Activated B cell treated with CpG ODN at 0.5 μM for 24 hours (primary cell): ENCODE data around the gene LIX1L. TPM values are rescaled to one million over a fixed set of nuclear protein-coding genes. Genes with fewer than 3 reads are reported as not detected.

Experiments
- ATAC-seq: fragments of 200-7000 bp; cut with Tn5 transposase; one replicate; pipeline ENCODE4 v1.10.0; 2021; ENCODE audit warnings: low read depth, mild to moderate bottlenecking, moderate library complexity
- CTCF ChIA-PET: fragments of 350-600 bp; sonication (Branson Sonifier 250); formaldehyde crosslinking; loops from one replicate; lab custom pipeline; 2021; ENCODE audit warnings: antibody characterized with exemption; lab: Charles Lee
- POLR2A ChIA-PET: fragments of 350-600 bp; sonication (Branson Sonifier 250); formaldehyde crosslinking; loops from one replicate; lab custom pipeline; 2021; ENCODE audit warnings: antibody characterized with exemption; lab: Charles Lee
- DNase-seq: peaks from one replicate; pipeline ENCODE4 v3.0.0; 2022
- H3K27ac Mint-ChIP-seq: one replicate; pipeline ENCODE4 v1.8.0; 2020; ENCODE audit warnings: mixed read lengths
- H3K27me3 Mint-ChIP-seq: one replicate; pipeline ENCODE4 v1.8.0; 2021; ENCODE audit warnings: mixed read lengths
- H3K36me3 Mint-ChIP-seq: one replicate; pipeline ENCODE4 v1.8.0; 2021; ENCODE audit warnings: low read depth, mixed read lengths
- H3K4me1 Mint-ChIP-seq: one replicate; pipeline ENCODE4 v1.8.0; 2021; ENCODE audit warnings: mixed read lengths
- H3K4me3 Mint-ChIP-seq: one replicate; pipeline ENCODE4 v1.8.0; 2020; ENCODE audit warnings: mild to moderate bottlenecking, mixed read lengths
- H3K9me3 Mint-ChIP-seq: one replicate; pipeline ENCODE4 v1.8.0; 2020; ENCODE audit warnings: mixed read lengths
- intact Hi-C: fragments of 100-400 bp; cut with micrococcal nuclease; formaldehyde crosslinking; loops from one replicate; pipeline ENCODE4 v1.15.1; 2024
- total RNA-seq: library from RNA; stranded (reverse); gene quantifications from 2 replicates; pipeline ENCODE4 v1.2.3, GENCODE V29; 2022
- TF ChIP-seq, protein P1 (sequence below): fragments of 200-600 bp; IDR thresholded peaks from one replicate; pipeline ENCODE4 v1.8.0; 2022; ENCODE audit warnings: antibody characterized with exemption, mild to moderate bottlenecking

LIX1L gene
- total RNA-seq, 1 donor from 2014 or later: 31.7 TPM

- CTCF ChIA-PET: no interaction called here
- ATAC-seq: no peak
- H3K27ac Mint-ChIP-seq: no peak overlapping the region
- H3K4me3 Mint-ChIP-seq: no peak overlapping the region
- H3K27me3 Mint-ChIP-seq: no peaks in the 10 kb centered on the region
- no peak for DNase-seq
- intact Hi-C loops: no loop called here
- H3K36me3 Mint-ChIP-seq: peaks cover 25% of the 10 kb centered on the region
- H3K9me3 Mint-ChIP-seq: no peaks in the 10 kb centered on the region
- peaks cover 40% of the 10 kb centered on the region for H3K4me1 Mint-ChIP-seq
- TF ChIP-seq, protein P1, sequence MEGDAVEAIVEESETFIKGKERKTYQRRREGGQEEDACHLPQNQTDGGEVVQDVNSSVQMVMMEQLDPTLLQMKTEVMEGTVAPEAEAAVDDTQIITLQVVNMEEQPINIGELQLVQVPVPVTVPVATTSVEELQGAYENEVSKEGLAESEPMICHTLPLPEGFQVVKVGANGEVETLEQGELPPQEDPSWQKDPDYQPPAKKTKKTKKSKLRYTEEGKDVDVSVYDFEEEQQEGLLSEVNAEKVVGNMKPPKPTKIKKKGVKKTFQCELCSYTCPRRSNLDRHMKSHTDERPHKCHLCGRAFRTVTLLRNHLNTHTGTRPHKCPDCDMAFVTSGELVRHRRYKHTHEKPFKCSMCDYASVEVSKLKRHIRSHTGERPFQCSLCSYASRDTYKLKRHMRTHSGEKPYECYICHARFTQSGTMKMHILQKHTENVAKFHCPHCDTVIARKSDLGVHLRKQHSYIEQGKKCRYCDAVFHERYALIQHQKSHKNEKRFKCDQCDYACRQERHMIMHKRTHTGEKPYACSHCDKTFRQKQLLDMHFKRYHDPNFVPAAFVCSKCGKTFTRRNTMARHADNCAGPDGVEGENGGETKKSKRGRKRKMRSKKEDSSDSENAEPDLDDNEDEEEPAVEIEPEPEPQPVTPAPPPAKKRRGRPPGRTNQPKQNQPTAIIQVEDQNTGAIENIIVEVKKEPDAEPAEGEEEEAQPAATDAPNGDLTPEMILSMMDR: no peak
- POLR2A ChIA-PET: interaction anchor here (0.6 to 1.9 kb wide), 3 partner anchors 10 to 98 kb away, joined by 3 to 10 read pairs (median 4); partner anchors contain the start of genes ANKRD34A, POLR3GL and RBM8A
Observed at GRCh38 chr1:145953861-145954260, 4.0 kb downstream of the LIX1L start.

DNA sequence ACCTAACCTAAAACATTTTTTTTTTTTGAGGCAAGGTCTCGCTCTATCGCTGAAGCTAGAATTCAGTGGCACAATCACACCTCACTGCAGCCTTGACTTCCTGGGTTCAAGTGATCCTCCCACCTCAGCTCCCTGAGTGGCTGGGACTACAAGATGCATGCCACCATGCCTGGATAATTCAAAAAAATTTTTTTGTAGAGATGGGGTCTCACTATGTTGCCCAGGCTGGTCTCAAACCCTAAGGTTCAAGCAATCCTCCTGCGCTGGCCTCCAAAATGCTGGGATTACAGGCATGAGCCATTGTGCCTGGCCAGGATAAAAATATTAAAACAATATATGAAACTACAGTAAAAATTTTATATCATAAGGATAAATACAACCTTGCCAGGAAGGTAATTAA, 4.9 kb downstream of the LIX1L start:
- ATAC-seq (no peak), DNase-seq (no peak)
- Mint-ChIP-seq H3K27ac (no peak overlapping the region), H3K4me3 (no peak overlapping the region), H3K9me3 (no peaks in the 10 kb centered on the region), H3K4me1 (peaks cover 31% of the 10 kb centered on the region), H3K36me3 (peaks cover 25% of the 10 kb centered on the region), H3K27me3 (no peaks in the 10 kb centered on the region)
- intact Hi-C loops: no loop called here
- POLR2A ChIA-PET: interaction anchor here (0.6 kb wide), 1 partner anchor 8 kb away, joined by 3 read pairs; no protein-coding TSS in a partner anchor
- TF ChIP-seq, protein P1: no peak
- CTCF ChIA-PET: no interaction called here

GRCh38 chr1:145951526-145951925, 6.3 kb downstream of the LIX1L start:
- CTCF ChIA-PET: no interaction called here
- peaks cover 30% of the 10 kb centered on the region for H3K36me3 Mint-ChIP-seq
- no peak for DNase-seq
- intact Hi-C loops: no loop called here
- H3K9me3 Mint-ChIP-seq: no peaks in the 10 kb centered on the region
- no peak overlapping the region for H3K4me3 Mint-ChIP-seq
- POLR2A ChIA-PET: interaction anchor here (1.0 kb wide), 1 partner anchor 24 kb away, joined by 3 read pairs; the partner anchor contains the start of gene RBM8A
- H3K27me3 Mint-ChIP-seq: no peaks in the 10 kb centered on the region
- no peak overlapping the region for H3K27ac Mint-ChIP-seq
- H3K4me1 Mint-ChIP-seq: peaks cover 21% of the 10 kb centered on the region
- TF ChIP-seq, protein P1: no peak
- ATAC-seq: no peak

- no peak for ATAC-seq
- POLR2A ChIA-PET: interaction anchor here (1.1 kb wide), 1 partner anchor 15 kb away, joined by 3 read pairs; the partner anchor contains the start of genes ANKRD34A and POLR3GL
- no peak overlapping the region for H3K27ac Mint-ChIP-seq
- no peak overlapping the region for H3K4me3 Mint-ChIP-seq
- intact Hi-C loops: no loop called here
- CTCF ChIA-PET: interaction anchor here (1.1 kb wide), 1 partner anchor 8 kb away, joined by 3 read pairs; the partner anchor contains the start of gene LIX1L
- DNase-seq: no peak
- H3K27me3 Mint-ChIP-seq: no peaks in the 10 kb centered on the region
- H3K36me3 Mint-ChIP-seq: peaks cover 37% of the 10 kb centered on the region
- peaks cover 2% of the 10 kb centered on the region for H3K4me1 Mint-ChIP-seq
- no peaks in the 10 kb centered on the region for H3K9me3 Mint-ChIP-seq
- TF ChIP-seq, protein P1: no peak
Observed at GRCh38 chr1:145949219-145949618, 8.6 kb downstream of the LIX1L start.

GRCh38 chr1:145947551-145947950, 10.3 kb downstream of the LIX1L start:
- DNase-seq: no peak
- CTCF ChIA-PET: no interaction called here
- POLR2A ChIA-PET: no interaction called here
- peaks cover 2% of the 10 kb centered on the region for H3K4me1 Mint-ChIP-seq
- TF ChIP-seq, protein P1: no peak
- no peak overlapping the region for H3K27ac Mint-ChIP-seq
- intact Hi-C loops: no loop called here
- ATAC-seq: no peak
- H3K4me3 Mint-ChIP-seq: no peak overlapping the region
- peaks cover 42% of the 10 kb centered on the region for H3K36me3 Mint-ChIP-seq
- H3K27me3 Mint-ChIP-seq: no peaks in the 10 kb centered on the region
- H3K9me3 Mint-ChIP-seq: no peaks in the 10 kb centered on the region
